ENCODE results near the gene SGTA. TPM values are rescaled to one million over a fixed set of nuclear protein-coding genes. Genes with fewer than 3 reads are reported as not detected.
"Not testable (repeated sequence)": the region's sequence is repeated elsewhere in the genome, so short reads cannot be mapped to it uniquely, and the experiment has no call there.

Gene SGTA
- polyA plus RNA-seq, 1 donor: 52.4 TPM

DNA sequence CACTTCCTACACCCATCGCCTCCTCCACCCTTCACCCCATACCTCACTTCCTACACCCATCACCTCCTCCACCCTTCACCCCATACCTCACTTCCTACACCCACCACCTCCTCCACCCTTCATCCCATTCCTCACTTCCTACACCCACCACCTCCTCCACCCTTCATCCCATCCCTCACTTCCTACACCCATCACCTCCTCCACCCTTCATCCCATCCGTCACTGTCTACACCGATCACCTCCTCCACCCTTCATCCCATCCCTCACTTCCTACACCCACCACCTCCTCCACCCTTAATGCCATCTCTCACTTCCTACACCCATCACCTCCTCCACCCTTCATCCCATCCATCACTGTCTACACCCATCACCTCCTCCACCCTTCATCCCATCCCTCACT, 69.9 kb downstream of the SGTA start:
- DNase-seq: not testable (repeated sequence)

DNA sequence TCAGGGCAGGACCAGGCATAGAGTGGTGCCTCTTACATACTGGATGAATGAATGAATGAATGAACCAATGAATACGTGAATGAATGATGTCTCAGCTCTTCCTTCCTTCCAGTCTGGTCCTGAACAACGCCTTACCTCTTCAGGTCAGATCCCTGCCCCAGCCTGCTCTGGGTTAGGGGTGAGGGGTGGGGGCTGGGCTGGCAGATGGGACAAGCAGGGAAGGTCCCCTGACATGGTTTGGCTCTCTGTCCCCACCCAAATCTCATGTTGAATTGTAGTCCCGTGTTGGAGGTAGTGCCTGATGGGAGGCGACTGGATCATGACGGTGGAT, 71.2 kb downstream of the SGTA start:
- DNase-seq: no peak

DNA sequence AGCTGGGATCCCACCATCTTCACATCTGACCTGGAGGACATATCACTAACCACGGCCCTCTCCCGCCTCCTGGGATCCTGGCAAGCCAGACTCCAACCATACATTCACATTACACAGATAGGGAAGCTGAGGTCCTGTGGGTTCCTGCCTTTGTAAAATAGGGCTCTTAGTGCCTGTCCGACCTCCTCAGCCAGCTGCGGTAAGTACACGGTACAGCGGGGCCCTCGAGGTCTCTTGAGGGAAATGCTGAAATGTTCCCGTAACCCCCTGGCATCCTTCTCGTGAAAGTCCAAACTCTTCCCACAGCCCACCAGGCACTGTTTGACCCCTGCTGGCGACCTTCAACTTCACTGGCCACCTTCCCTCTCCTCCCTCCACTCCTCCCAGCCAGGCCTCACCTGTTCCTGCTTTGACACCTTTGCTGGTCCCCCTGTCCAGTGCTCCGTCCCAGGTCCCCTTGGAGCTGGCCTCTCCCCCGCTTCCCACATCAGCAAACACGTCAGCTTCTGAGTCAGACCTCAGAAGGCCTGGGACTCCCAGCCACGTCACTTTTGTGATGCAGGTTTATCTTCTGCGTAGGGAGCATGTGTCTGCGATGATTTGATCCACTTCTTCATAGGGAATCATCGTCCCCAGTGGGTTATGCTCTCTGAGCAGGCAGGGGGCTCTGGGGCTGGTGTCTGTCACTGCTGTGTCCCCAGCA, 71.8 kb downstream of the SGTA start:
- no peak for DNase-seq

DNA sequence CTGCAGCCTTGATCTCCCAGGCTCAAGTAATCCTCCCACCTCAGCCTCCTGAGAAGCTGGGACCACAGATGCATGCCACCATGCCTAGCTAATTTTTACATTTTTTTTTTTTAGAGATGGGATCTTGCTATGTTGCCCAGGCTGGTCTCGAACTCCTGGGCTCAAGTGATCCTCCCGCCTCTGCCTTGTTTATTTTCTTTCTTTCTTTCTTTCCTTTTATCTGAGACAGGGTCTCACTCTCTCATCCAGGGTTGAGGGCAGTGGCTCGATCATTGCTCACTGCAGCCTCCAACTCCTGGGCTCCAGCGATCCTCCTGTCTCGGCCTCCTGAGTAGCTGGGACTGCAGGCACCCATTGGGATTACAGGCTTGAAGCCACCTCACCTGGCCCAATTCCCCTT, 76.8 kb downstream of the SGTA start:
- DNase-seq: no peak

Other genes with a start within 250 kb of the SGTA start
- 5.4 TPM for gene GNG7, start 80.6 kb downstream of the SGTA start, polyA plus RNA-seq (ENCODE audit: insufficient read length)
- gene DIRAS1, start 61.9 kb downstream of the SGTA start, polyA plus RNA-seq (ENCODE audit: insufficient read length): 3.6 TPM
- gene SLC39A3, start 43.3 kb downstream of the SGTA start, polyA plus RNA-seq (ENCODE audit: insufficient read length): 25.1 TPM
- 47.1 TPM for gene THOP1, start 2.2 kb upstream of the SGTA start, polyA plus RNA-seq (ENCODE audit: insufficient read length)
- gene ZNF554, start 36.6 kb upstream of the SGTA start, polyA plus RNA-seq (ENCODE audit: insufficient read length): 11.1 TPM
- 13.5 TPM for gene ZNF555, start 58.2 kb upstream of the SGTA start, polyA plus RNA-seq (ENCODE audit: insufficient read length)
- 1.0 TPM for gene ZNF556, start 84.1 kb upstream of the SGTA start, polyA plus RNA-seq (ENCODE audit: insufficient read length)
- 8.6 TPM for gene ZNF57, start 117.7 kb upstream of the SGTA start, polyA plus RNA-seq (ENCODE audit: insufficient read length)
- gene ZNF77, start 161.7 kb upstream of the SGTA start, polyA plus RNA-seq (ENCODE audit: insufficient read length): 9.7 TPM
- gene TLE6, start 194.3 kb upstream of the SGTA start, polyA plus RNA-seq (ENCODE audit: insufficient read length): 8.6 TPM
- 30.0 TPM for gene TLE2, start 246.0 kb upstream of the SGTA start, polyA plus RNA-seq (ENCODE audit: insufficient read length)